PC-3 (cell line): ENCODE results near the gene AUP1. TPM values are rescaled to one million over a fixed set of nuclear protein-coding genes. Genes with fewer than 3 reads are reported as not detected.

ENCODE experiments used
- ATAC-seq: fragments of 200-7000 bp; cut with Tn5 transposase; 2 replicates; pipeline ENCODE4 v1.9.1; 2020; ENCODE audit warnings: mild to moderate bottlenecking, moderate library complexity
- BruUV-seq: library from RNA; stranded (reverse); fragments of 400-500 nt; replicated peaks from 2 replicates; lab custom pipeline; 2021; lab: Mats Ljungman, UMichigan
- CTCF ChIA-PET: fragments of 300-600 bp; sonication (Branson Sonifier 250); formaldehyde crosslinking; loops from one replicate; lab custom pipeline; 2022; ENCODE audit warnings: antibody characterized with exemption; lab: Charles Lee
- POLR2A ChIA-PET: fragments of 300-600 bp; sonication (Branson Sonifier 250); formaldehyde crosslinking; loops from one replicate; lab custom pipeline; 2022; ENCODE audit warnings: antibody characterized with exemption; ENCODE audit not compliant: unreplicated experiment; lab: Charles Lee
- DNase-seq: peaks from one replicate; pipeline ENCODE4 v3.0.0-alpha.2; 2015
- H2AFZ ChIP-seq: fragments of 300-600 bp; sonication (generic); 2 replicates; pipeline ENCODE4 v1.6.0; 2016; ENCODE audit warnings: antibody characterized with exemption, low read length
- H3F3A ChIP-seq: fragments of 300-600 bp; sonication (generic); one replicate; pipeline ENCODE4 v1.6.0; 2017; ENCODE audit warnings: antibody characterized with exemption, low read length, control low read depth, mild to moderate bottlenecking; ENCODE audit not compliant: unreplicated experiment
- H3K27ac ChIP-seq: fragments of 300-600 bp; sonication (generic); 2 replicates; pipeline ENCODE4 v1.5.1; 2016; ENCODE audit warnings: mild to moderate bottlenecking, low read length
- H3K27me3 ChIP-seq: fragments of 300-600 bp; sonication (generic); 2 replicates; pipeline ENCODE4 v1.6.1; 2016; ENCODE audit warnings: low read length, mixed read lengths
- H3K36me3 ChIP-seq: fragments of 300-600 bp; sonication (generic); 2 replicates; pipeline ENCODE4 v1.6.1; 2016; ENCODE audit warnings: low read depth, mixed run types, low read length, mixed read lengths
- H3K4me1 ChIP-seq: fragments of 300-600 bp; sonication (generic); 2 replicates; pipeline ENCODE4 v1.5.1; 2016; ENCODE audit warnings: low read length; ENCODE audit not compliant: insufficient read depth
- H3K4me2 ChIP-seq: fragments of 300-600 bp; sonication (generic); 2 replicates; pipeline ENCODE4 v1.6.0; 2016; ENCODE audit warnings: low read length
- H3K4me3 ChIP-seq: fragments of 300-600 bp; sonication (generic); 2 replicates; pipeline ENCODE4 v1.5.1; 2016; ENCODE audit warnings: mild to moderate bottlenecking, low read length, mixed read lengths
- H3K79me2 ChIP-seq: fragments of 300-600 bp; sonication (generic); 2 replicates; pipeline ENCODE4 v1.6.1; 2017; ENCODE audit warnings: low read length, mixed read lengths
- H3K9ac ChIP-seq: fragments of 300-600 bp; sonication (generic); 2 replicates; pipeline ENCODE4 v1.6.0; 2016; ENCODE audit warnings: mild to moderate bottlenecking, low read length
- H3K9me2 ChIP-seq: fragments of 300-600 bp; sonication (generic); replicated peaks from 2 replicates; pipeline ENCODE4 v1.6.1; 2016; ENCODE audit warnings: mixed run types, low read length, mixed read lengths
- H3K9me3 ChIP-seq: fragments of 300-600 bp; sonication (generic); 2 replicates; pipeline ENCODE4 v1.6.1; 2016; ENCODE audit warnings: low read length, mixed read lengths
- H4K20me1 ChIP-seq: fragments of 300-600 bp; sonication (generic); 2 replicates; pipeline ENCODE4 v1.6.1; 2016; ENCODE audit warnings: low read length, mixed read lengths
- CTCF ChIP-seq: fragments of 300-600 bp; sonication (generic); conservative IDR thresholded peaks from 2 replicates; pipeline ENCODE4 v1.5.1; 2017; ENCODE audit warnings: antibody characterized with exemption, low read depth, mild to moderate bottlenecking, low read length
- EZH2 ChIP-seq: fragments of 300-600 bp; sonication (generic); IDR thresholded peaks from one replicate; pipeline ENCODE4 v1.6.1; 2017; ENCODE audit warnings: antibody characterized with exemption, mild to moderate bottlenecking, low read length; ENCODE audit not compliant: unreplicated experiment
- EZH2phosphoT487 ChIP-seq: fragments of 300-600 bp; sonication (generic); IDR thresholded peaks from 2 replicates; pipeline ENCODE4 v1.6.1; 2018; ENCODE audit warnings: mild to moderate bottlenecking, antibody characterized with exemption, low read length, borderline replicate concordance
- intact Hi-C: fragments of 100-400 bp; cut with micrococcal nuclease; formaldehyde crosslinking; loops from 2 replicates; pipeline ENCODE4 v1.9.0; 2023
- total RNA-seq: library from RNA; depleted of rRNA; stranded (reverse); fragments of >200 nt; gene quantifications from 2 replicates; pipeline ENCODE4 v1.2.3, GENCODE V29; 2014

The AUP1 gene
- total RNA-seq, 1 experiment from 2014 or later = 233 TPM

GRCh38 chr2:74554820-74555531 lies 25.5 kb upstream of the AUP1 start:
- Histone ChIP-seq H3F3A (no peaks in the 10 kb centered on the region), H3K4me3 (no peak overlapping the region), H3K9me3 (no peaks in the 10 kb centered on the region), H3K4me2 (no peak overlapping the region), H3K27ac (no peak overlapping the region), H2AFZ (no peak overlapping the region), H4K20me1 (no peaks in the 10 kb centered on the region), H3K79me2 (peaks cover 5% of the 10 kb centered on the region), H3K27me3 (no peaks in the 10 kb centered on the region), H3K36me3 (no peaks in the 10 kb centered on the region), H3K4me1 (peaks cover 3% of the 10 kb centered on the region; the same call in 1 of the 2 replicates), H3K9ac (no peak overlapping the region), H3K9me2 (no peaks in the 10 kb centered on the region)
- ATAC-seq (no peak), DNase-seq (no peak)
- POLR2A ChIA-PET = no interaction called here
- CTCF ChIA-PET = no interaction called here
- BruUV-seq = no TSS peak
- no peak for TF ChIP-seq CTCF
- no peak for TF ChIP-seq EZH2phosphoT487
- intact Hi-C loops = no loop called here

- Histone ChIP-seq H3K9ac (no peak within 1 kb of the TSS), H3K79me2 (peaks cover 10% of the 10 kb centered on the region), H3K27ac (no peak within 1 kb of the TSS), H4K20me1 (no peaks in the 10 kb centered on the region), H3K36me3 (no peaks in the 10 kb centered on the region), H3K9me2 (no peaks in the 10 kb centered on the region), H3F3A (no peaks in the 10 kb centered on the region), H3K4me1 (peaks cover 7% of the 10 kb centered on the region; the same call in 1 of the 2 replicates), H3K4me3 (peak within 1 kb of the TSS; percentile 62), H3K4me2 (peak within 1 kb of the TSS; percentile 78), H2AFZ (peak within 1 kb of the TSS; percentile 75), H3K9me3 (no peaks in the 10 kb centered on the region), H3K27me3 (no peaks in the 10 kb centered on the region)
- no TSS peak for BruUV-seq
- ATAC-seq = peak; percentile 43
- peak; percentile 36 for DNase-seq
- no peak for TF ChIP-seq CTCF
- TF ChIP-seq EZH2 = no peak
- no peak for TF ChIP-seq EZH2phosphoT487
- POLR2A ChIA-PET = no interaction called here
- intact Hi-C loops = no loop called here
- CTCF ChIA-PET = no interaction called here
Measured at GRCh38 chr2:74553892-74554819, 24.6 kb upstream of the AUP1 start, which contains the start of the genes DOK1 and LOXL3. TSS of gene DOK1 (plus strand) at chr2:74554720. CDS start at chr2:74554755, 35 bp downstream. TSS of gene LOXL3 (minus strand) at chr2:74553942. CDS start at chr2:74552634, 1,308 bp downstream.
